GM12864 (cell line): ENCODE results near the gene SCARF1.

ENCODE experiments used
- DNase-seq: peaks from one replicate; pipeline ENCODE4 v3.0.0-alpha.2; 2011; ENCODE audit warnings: low read depth
- H3K4me3 ChIP-seq: 2 replicates; pipeline ENCODE4 v1.5.1; 2011; ENCODE audit warnings: mild to moderate bottlenecking, low read depth, low read length, control low read depth
- TF ChIP-seq, protein P1 (sequence below): IDR thresholded peaks from 2 replicates; pipeline ENCODE4 v1.5.1; 2011; ENCODE audit warnings: low read depth, mild to moderate bottlenecking, moderate library complexity, low read length, control low read depth, inconsistent platforms; ENCODE audit errors: missing control alignments

SCARF1 gene

DNA sequence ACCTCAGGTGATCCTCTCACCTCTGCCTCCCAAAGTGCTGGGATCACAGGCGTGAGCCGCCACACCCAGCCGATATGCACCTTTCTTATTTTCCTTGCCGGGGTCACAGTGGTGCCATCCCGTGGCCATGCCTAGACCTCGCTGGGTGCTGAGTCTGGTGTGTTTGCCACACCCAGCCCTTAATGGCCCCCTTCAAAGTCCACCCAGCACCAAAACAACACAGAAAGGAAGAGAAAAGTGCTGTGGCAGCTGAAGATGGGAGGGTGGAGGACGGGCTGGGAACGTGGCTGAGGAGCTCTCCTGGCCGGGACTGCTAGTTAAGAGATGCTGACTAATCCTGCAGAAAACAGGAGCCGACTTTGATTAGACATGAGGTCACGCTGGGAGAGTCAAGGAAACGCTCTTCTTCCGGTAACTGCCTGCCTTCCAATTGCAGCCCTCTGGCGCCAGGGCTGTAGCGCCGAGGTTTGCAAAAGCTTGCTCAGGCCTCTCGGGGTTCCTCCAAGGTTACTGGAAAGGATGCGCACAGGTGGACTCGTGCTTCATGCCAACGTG, 27.8 kb downstream of the SCARF1 start:
- TF ChIP-seq, protein P1, sequence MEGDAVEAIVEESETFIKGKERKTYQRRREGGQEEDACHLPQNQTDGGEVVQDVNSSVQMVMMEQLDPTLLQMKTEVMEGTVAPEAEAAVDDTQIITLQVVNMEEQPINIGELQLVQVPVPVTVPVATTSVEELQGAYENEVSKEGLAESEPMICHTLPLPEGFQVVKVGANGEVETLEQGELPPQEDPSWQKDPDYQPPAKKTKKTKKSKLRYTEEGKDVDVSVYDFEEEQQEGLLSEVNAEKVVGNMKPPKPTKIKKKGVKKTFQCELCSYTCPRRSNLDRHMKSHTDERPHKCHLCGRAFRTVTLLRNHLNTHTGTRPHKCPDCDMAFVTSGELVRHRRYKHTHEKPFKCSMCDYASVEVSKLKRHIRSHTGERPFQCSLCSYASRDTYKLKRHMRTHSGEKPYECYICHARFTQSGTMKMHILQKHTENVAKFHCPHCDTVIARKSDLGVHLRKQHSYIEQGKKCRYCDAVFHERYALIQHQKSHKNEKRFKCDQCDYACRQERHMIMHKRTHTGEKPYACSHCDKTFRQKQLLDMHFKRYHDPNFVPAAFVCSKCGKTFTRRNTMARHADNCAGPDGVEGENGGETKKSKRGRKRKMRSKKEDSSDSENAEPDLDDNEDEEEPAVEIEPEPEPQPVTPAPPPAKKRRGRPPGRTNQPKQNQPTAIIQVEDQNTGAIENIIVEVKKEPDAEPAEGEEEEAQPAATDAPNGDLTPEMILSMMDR: no peak
- no peak for DNase-seq
- no peak overlapping the region for H3K4me3 ChIP-seq

GRCh38 chr17:1616101-1616500, 29.4 kb downstream of the SCARF1 start:
- no peak for DNase-seq
- no peak overlapping the region for H3K4me3 ChIP-seq
- TF ChIP-seq, protein P1: no peak

DNA sequence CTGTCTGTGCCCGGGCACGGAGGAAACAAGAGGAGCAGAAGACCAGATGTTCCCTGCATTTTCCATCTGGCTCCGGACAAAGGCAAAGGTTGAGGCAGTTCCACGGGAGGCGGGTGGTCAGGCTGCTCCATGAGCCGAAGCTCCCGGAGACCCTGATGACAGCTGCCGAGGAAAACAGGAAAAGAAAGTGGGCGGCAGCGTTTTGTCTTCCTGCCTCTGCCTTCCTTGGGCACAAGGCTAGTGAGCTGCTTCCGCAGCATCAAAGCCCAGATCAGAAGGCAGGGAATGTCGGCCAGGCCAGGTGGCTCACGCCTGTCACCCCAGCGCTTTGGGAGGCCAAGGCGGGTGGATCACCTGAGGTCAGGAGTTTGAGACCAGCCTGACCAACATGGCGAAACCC, 33.1 kb downstream of the SCARF1 start:
- H3K4me3 ChIP-seq: no peak overlapping the region
- TF ChIP-seq, protein P1: no peak

GRCh38 chr17:1611715-1612114, 33.8 kb downstream of the SCARF1 start:
- H3K4me3 ChIP-seq: no peak overlapping the region
- DNase-seq: no peak
- TF ChIP-seq, protein P1: no peak

More for the DNA sequence above, 33.1 kb downstream of the SCARF1 start:
- no peak for DNase-seq

GRCh38 chr17:1608676-1609075, 36.9 kb downstream of the SCARF1 start:
- DNase-seq: no peak
- no peak overlapping the region for H3K4me3 ChIP-seq
- TF ChIP-seq, protein P1: no peak

DNA sequence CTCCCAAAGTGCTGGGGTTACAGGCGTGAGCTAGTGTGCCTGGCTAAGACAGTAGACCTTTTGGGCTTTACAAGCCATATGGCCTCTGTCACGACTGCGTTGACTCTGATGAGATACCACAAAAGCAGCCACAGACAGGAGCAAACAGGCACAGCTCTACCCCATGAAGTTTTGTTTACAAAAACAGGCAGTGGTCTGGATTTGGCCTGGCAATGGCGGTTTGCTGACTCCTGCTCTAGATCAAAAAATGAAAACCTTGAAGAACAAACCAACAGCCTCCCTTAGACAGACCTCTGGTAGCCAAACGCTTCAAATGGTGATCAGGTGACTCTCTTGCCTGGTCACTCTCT, 37.6 kb downstream of the SCARF1 start:
- DNase-seq: no peak

More for the DNA sequence above, 37.6 kb downstream of the SCARF1 start:
- TF ChIP-seq, protein P1: no peak
- H3K4me3 ChIP-seq: no peak overlapping the region
